K562 (cell line): Measurements from ENCODE around the gene SAT2. TPM values are rescaled to one million over a fixed set of nuclear protein-coding genes. Genes with fewer than 3 reads are reported as not detected.

Experiments used
- ATAC-seq: fragments of 200-7000 bp; cut with Tn5 transposase; 3 replicates; pipeline ENCODE4 v1.9.1; 2020; ENCODE audit warnings: moderate library complexity
- BruUV-seq: library from RNA; stranded (reverse); fragments of 400-500 nt; replicated peaks from 2 replicates; lab custom pipeline; 2021; lab: Mats Ljungman, UMichigan
- CTCF ChIA-PET: fragments of 300-600 bp; formaldehyde crosslinking; extraction: SDS; loops from one replicate; lab custom pipeline; 2021; ENCODE audit warnings: low intra/inter-chr PET ratio; lab: Yijun Ruan, JAX
- POLR2A ChIA-PET: fragments of 300-600, 350-650 bp; sonication (Branson Sonifier 250); formaldehyde crosslinking; extraction: SDS; loops from one replicate; lab custom pipeline; 2021; ENCODE audit warnings: antibody characterized with exemption, inconsistent platforms; lab: Yijun Ruan, JAX
- DNase-seq, 4 experiments: peaks; one replicate each; pipeline versions ENCODE4 v3.0.0 to v3.0.0-alpha.2; 2011 to 2018; ENCODE audit warnings: low spot score in 3 of 4, mixed read lengths in 3 of 4; ENCODE audit errors: extremely low read depth in 1 of 4
- FAIRE-seq: peaks from 2 replicates; lab custom pipeline; 2011; peaks lifted over from hg19 to GRCh38; lab: Jason Lieb, UNC
- H2AFZ ChIP-seq: 2 replicates; pipeline ENCODE4 v1.6.0; 2011; ENCODE audit warnings: low read depth, low read length, control low read depth, inconsistent platforms
- H3K27ac ChIP-seq: fragments of 200-600 bp; 3 replicates; pipeline ENCODE4 v1.8.0; 2011; ENCODE audit warnings: low read depth, mild to moderate bottlenecking, control low read depth, inconsistent platforms, low read length, moderate library complexity, mixed read lengths; ENCODE audit errors: extremely low read depth
- H3K27me3 ChIP-seq, 2 experiments: fragments of 300-600 bp in 1 of 2; 2 replicates in 1 of 2; 3 replicates in 1 of 2; pipeline versions ENCODE4 v1.6.0 to v1.8.0; 2011; ENCODE audit warnings: inconsistent platforms in 2 of 2, low read length in 2 of 2, mild to moderate bottlenecking in 1 of 2, mixed read lengths in 1 of 2, moderate library complexity in 1 of 2; ENCODE audit not compliant: control insufficient read depth in 2 of 2, insufficient read depth in 2 of 2
- H3K36me3 ChIP-seq: fragments of 300-600 bp; 3 replicates; pipeline ENCODE4 v1.8.0; 2011; ENCODE audit warnings: mild to moderate bottlenecking, low read length, inconsistent platforms; ENCODE audit not compliant: control insufficient read depth, insufficient read depth
- H3K4me1 ChIP-seq, 2 experiments: fragments of 200-600 bp in 1 of 2; replicated peaks in 1 of 2; 2 replicates in 1 of 2; 3 replicates in 1 of 2; pipeline versions ENCODE4 v1.5.1 to v1.8.0; 2011; ENCODE audit warnings: inconsistent platforms in 2 of 2, low read length in 2 of 2, mild to moderate bottlenecking in 1 of 2, mixed read lengths in 1 of 2, moderate library complexity in 1 of 2; ENCODE audit not compliant: control insufficient read depth in 2 of 2, insufficient read depth in 2 of 2
- H3K4me2 ChIP-seq: 2 replicates; pipeline ENCODE4 v1.6.1; 2011; ENCODE audit warnings: low read length, control low read depth, inconsistent platforms, mixed read lengths; ENCODE audit not compliant: insufficient read depth
- H3K4me3 ChIP-seq: fragments of 200-600 bp; sonication (generic), shearing (Covaris generic); 2 replicates; pipeline ENCODE4 v1.5.1; 2016; ENCODE audit warnings: control low read depth, inconsistent platforms
- H3K79me2 ChIP-seq: fragments of 200-600 bp; 3 replicates; pipeline ENCODE4 v1.8.0; 2011; ENCODE audit warnings: low read length, inconsistent platforms; ENCODE audit not compliant: control insufficient read depth, insufficient read depth
- H3K9ac ChIP-seq, 2 experiments: 2 replicates each; pipeline versions ENCODE4 v1.6.0 to v1.6.1; 2011; ENCODE audit warnings: low read depth in 2 of 2, low read length in 2 of 2, control low read depth in 1 of 2, inconsistent platforms in 1 of 2, mild to moderate bottlenecking in 1 of 2, mixed read lengths in 1 of 2; ENCODE audit not compliant: insufficient read depth in 1 of 2
- H3K9me1 ChIP-seq: one replicate; pipeline ENCODE4 v1.6.0; 2011; ENCODE audit warnings: inconsistent platforms, mild to moderate bottlenecking, low read length, moderate library complexity; ENCODE audit not compliant: control insufficient read depth, insufficient read depth
- H3K9me3 ChIP-seq: replicated peaks from 2 replicates; pipeline ENCODE4 v1.5.1; 2011; ENCODE audit warnings: low read depth, low read length, inconsistent platforms; ENCODE audit not compliant: control insufficient read depth, insufficient read depth
- H4K20me1 ChIP-seq: replicated peaks from 2 replicates; pipeline ENCODE4 v1.6.1; 2011; ENCODE audit warnings: low read length, inconsistent platforms, mixed read lengths; ENCODE audit not compliant: control insufficient read depth, insufficient read depth
- BRD4 ChIP-seq: fragments of 200-600 bp; sonication (generic); IDR thresholded peaks from 2 replicates; pipeline ENCODE4 v1.6.1; 2017; ENCODE audit warnings: inconsistent platforms
- CREB1 ChIP-seq, 2 experiments: sonication (generic) in 1 of 2; formaldehyde crosslinking in 1 of 2; IDR thresholded peaks; 2 replicates each; pipeline versions ENCODE4 v1.6.1 to v1.8.0; 2012 to 2022; ENCODE audit warnings: inconsistent platforms in 1 of 2, mild to moderate bottlenecking in 1 of 2, missing genetic modification reagents in 1 of 2, moderate library complexity in 1 of 2
- CREB5 ChIP-seq: fragments of 250-450 bp; sonication (Bioruptor Pico); IDR thresholded peaks from 2 replicates; pipeline ENCODE4 v1.5.0; 2020; ENCODE audit warnings: mild to moderate bottlenecking
- ELK1 ChIP-seq: sonication (generic); formaldehyde crosslinking; IDR thresholded peaks from 2 replicates; pipeline ENCODE4 v1.8.1; 2022; ENCODE audit warnings: missing genetic modification reagents
- LCOR ChIP-seq: sonication (generic); formaldehyde crosslinking; IDR thresholded peaks from 2 replicates; pipeline ENCODE4 v1.8.0; 2022; ENCODE audit warnings: mild to moderate bottlenecking, missing genetic modification reagents
- MEF2D ChIP-seq: conservative IDR thresholded peaks from 2 replicates; pipeline ENCODE4 v1.6.1; 2016; ENCODE audit warnings: low read depth, missing genetic modification characterization, missing compliant biosample characterization
- MXI1 ChIP-seq: IDR thresholded peaks from 2 replicates; pipeline ENCODE4 v1.6.1; 2011; ENCODE audit warnings: low read depth, mild to moderate bottlenecking, improper control_type of control experiment, low read length
- NFE2 ChIP-seq: IDR thresholded peaks from 2 replicates; pipeline ENCODE4 v1.6.1; 2014; ENCODE audit warnings: antibody characterized with exemption, low read depth
- RBM22 ChIP-seq: fragments of 200-400 bp; formaldehyde crosslinking; IDR thresholded peaks from 2 replicates; pipeline ENCODE4 v1.6.1; 2018; ENCODE audit warnings: low read length, low read depth; ENCODE audit not compliant: poor library complexity, severe bottlenecking
- SAP30 ChIP-seq: fragments of 200-600 bp; sonication (generic); IDR thresholded peaks from 2 replicates; pipeline ENCODE4 v1.6.1; 2012; ENCODE audit warnings: borderline replicate concordance, low read depth, mild to moderate bottlenecking, moderate library complexity, low read length, control low read depth, inconsistent platforms; ENCODE audit not compliant: insufficient read depth, poor library complexity, severe bottlenecking
- SIN3B ChIP-seq: fragments of 450-650 bp; IDR thresholded peaks from 2 replicates; pipeline ENCODE4 v1.6.1; 2017; ENCODE audit warnings: low read depth, mild to moderate bottlenecking, moderate library complexity
- TRIM25 ChIP-seq: fragments of 450-650 bp; IDR thresholded peaks from 2 replicates; pipeline ENCODE4 v1.7.0; 2016; ENCODE audit warnings: borderline replicate concordance
- ZBTB33 ChIP-seq: sonication (generic); formaldehyde crosslinking; IDR thresholded peaks from 2 replicates; pipeline ENCODE4 v1.8.1; 2023; ENCODE audit warnings: mild to moderate bottlenecking, missing genetic modification reagents
- ZNF134 ChIP-seq: fragments of 250-450 bp; sonication (Bioruptor Pico); conservative IDR thresholded peaks from 2 replicates; pipeline ENCODE4 v1.4.0; 2020
- ZNF143 ChIP-seq: sonication (generic); formaldehyde crosslinking; IDR thresholded peaks from 2 replicates; pipeline ENCODE4 v1.9.0; 2022; ENCODE audit warnings: mild to moderate bottlenecking, missing genetic modification reagents
- ZNF354B ChIP-seq: fragments of 250-450 bp; sonication (Bioruptor Pico); IDR thresholded peaks from 2 replicates; pipeline ENCODE4 v1.4.0; 2020
- WGBS: fragments of 100-300 bp; shearing (Covaris generic); methylation state at CpG from one replicate; pipeline ENCODE4 v1.1.6; 2016; ENCODE audit warnings: low coverage, mixed read lengths; ENCODE audit not compliant: insufficient coverage; ENCODE audit errors: missing lambda C conversion rate; 5-methylcytosine and 5-hydroxymethylcytosine counted together
- in situ Hi-C: fragments of 300-500 bp; cut with MboI; formaldehyde crosslinking; loops from 4 replicates; pipeline ENCODE4 v1.15.0; 2018; ENCODE audit warnings: inconsistent platforms, mixed read lengths
- intact Hi-C: fragments of 100-400 bp; cut with micrococcal nuclease; formaldehyde crosslinking; loops from 2 replicates; pipeline ENCODE4 v1.14.2; 2022
- polyA plus RNA-seq, 8 experiments: library from polyadenylated mRNA; depleted of rRNA in 4 of 8; stranded (reverse) in 5 of 8; unstranded in 3 of 8; fragments of >200 nt; fragmentation: Nextera tagmentation in 2 of 8; fragmentation: Illumina TruSeq in 1 of 8; extraction: Ambion mirVana in 2 of 8; extraction: Trizol in 1 of 8; gene quantifications; 2 replicates each; pipeline versions ENCODE4 v1.2.1 to v1.2.3, GENCODE V29; 2011 to 2014; ENCODE audit warnings: inconsistent platforms in 1 of 8, missing spikeins in 1 of 8
- total RNA-seq, 7 experiments: library from RNA; depleted of rRNA in 6 of 7; stranded (reverse); fragments of >200 nt in 6 of 7; fragmentation: Illumina TruSeq in 2 of 7; extraction: Trizol in 2 of 7; gene quantifications; 2 replicates each; pipeline versions ENCODE4 v1.2.1 to v1.2.3, GENCODE V29; 2011 to 2021; ENCODE audit warnings: low replicate concordance in 1 of 7

The SAT2 gene
- total and polyA plus RNA-seq, 9 of the 15 experiments (the other 6 are each of a cell fraction or from before 2014, with no cell fraction given): 2.0 to 8.0 (median 5.3) TPM

GRCh38 chr17:7589204-7589868 lies 38.3 kb downstream of the SAT2 start:
- Histone ChIP-seq H3K27ac (no peak overlapping the region), H3K36me3 (peaks cover 73% of the 10 kb centered on the region), H3K9me3 (no peaks in the 10 kb centered on the region), H3K9ac (no peak overlapping the region), H3K79me2 (peaks cover 47% of the 10 kb centered on the region), H3K4me1 (peaks cover 28 to 50% of the 10 kb centered on the region in 2 experiments), H3K27me3 (no peaks in the 10 kb centered on the region), H2AFZ (no peak overlapping the region), H3K9me1 (no peaks in the 10 kb centered on the region), H3K4me2 (no peak overlapping the region), H3K4me3 (no peak overlapping the region), H4K20me1 (no peaks in the 10 kb centered on the region)
- DNase-seq (no peak), ATAC-seq (no peak), FAIRE-seq (no peak)
- ChIA-PET CTCF (no interaction called here), POLR2A (interaction anchor here (1.0 to 1.7 kb wide), 5 partner anchors 8 to 114 kb away, joined by 3 to 6 read pairs (median 3); partner anchors contain the start of gene CD68)
- intact Hi-C loops (loop anchor here (5.0 kb wide), 1 partner anchor 98 kb away; the partner anchor contains the start of genes TP53 and WRAP53), in situ Hi-C loops (no loop called here)
- WGBS: 96% methylated on average over 12 of the region's 56 CpGs
- BruUV-seq: no TSS peak
- no peak for TF ChIP-seq BRD4
- no peak for TF ChIP-seq MEF2D (tag)
- no peak for TF ChIP-seq ZNF143 (CRISPR knock-in tag)
- no peak for TF ChIP-seq ELK1 (CRISPR knock-in tag)
- TF ChIP-seq RBM22: peak; percentile 21
- TF ChIP-seq NFE2: no peak
- TF ChIP-seq TRIM25: no peak
- no peak for TF ChIP-seq MXI1
- TF ChIP-seq CREB5 (CRISPR knock-in tag): no peak
- peak; percentile 93 for TF ChIP-seq ZBTB33
- no peak for TF ChIP-seq ZNF134 (CRISPR knock-in tag)
- no peak for TF ChIP-seq SAP30
- no peak for TF ChIP-seq LCOR
- TF ChIP-seq ZNF354B (CRISPR knock-in tag): no peak
- no peak for TF ChIP-seq CREB1 (IDR thresholded peaks at IDR 0.05)
- TF ChIP-seq CREB1 (CRISPR knock-in tag; IDR thresholded peaks at IDR 0.05): no peak
- TF ChIP-seq SIN3B: no peak
